Measurements from ENCODE around the gene SSRP1. TPM values are rescaled to one million over a fixed set of nuclear protein-coding genes. Genes with fewer than 3 reads are reported as not detected.
A peak's percentile ranks its signal among the peaks of the same experiment; 100 is the strongest.
"Not testable (repeated sequence)": the region's sequence is repeated elsewhere in the genome, so short reads cannot be mapped to it uniquely, and the experiment has no call there.

The SSRP1 gene
- total RNA-seq, 2 donors from 2014 or later, result 143 to 210 TPM

- ATAC-seq (no peak), DNase-seq (ENCODE audit: low spot score) (no peak)
- peaks cover 28 to 34% of the 10 kb centered on the region in 2 donors for H3K4me1 Mint-ChIP-seq (ENCODE audit: low read depth in 2 of 2)
- peaks cover 3 to 5% of the 10 kb centered on the region in 2 donors for H3K27me3 Mint-ChIP-seq
- no peaks in the 10 kb centered on the region for H3K36me3 Mint-ChIP-seq
- H3K4me3 Mint-ChIP-seq, result no peak overlapping the region
- no peaks in the 10 kb centered on the region for H3K9me3 Mint-ChIP-seq
- H3K27ac Mint-ChIP-seq, result no peak overlapping the region
These were observed 3.6 kb upstream of the SSRP1 start for GRCh38 chr11:57339328-57339727.

GRCh38 chr11:57338142-57338541 is 2.5 kb upstream of the SSRP1 start, which contains the start of gene P2RX3:
P2RX3 (plus strand) TSS chr11:57338352; CDS start chr11:57338551, 199 bp downstream.
- DNase-seq (ENCODE audit: low spot score) (no peak), ATAC-seq (no peak)
- no peaks in the 10 kb centered on the region for H3K36me3 Mint-ChIP-seq
- no peaks in the 10 kb centered on the region for H3K9me3 Mint-ChIP-seq
- H3K27ac Mint-ChIP-seq, result no peak within 1 kb of the TSS
- H3K27me3 Mint-ChIP-seq, result peaks cover 3 to 5% of the 10 kb centered on the region in 2 donors
- no peak within 1 kb of the TSS for H3K4me3 Mint-ChIP-seq
- H3K4me1 Mint-ChIP-seq (ENCODE audit: low read depth in 2 of 2), result peaks cover 37 to 41% of the 10 kb centered on the region in 2 donors

GRCh38 chr11:57336856-57337255 is 1.2 kb upstream of the SSRP1 start:
- H3K4me1 Mint-ChIP-seq (ENCODE audit: low read depth in 2 of 2), result peaks cover 41 to 42% of the 10 kb centered on the region in 2 donors
- not testable (repeated sequence) for ATAC-seq; H3K36me3 Mint-ChIP-seq; DNase-seq (ENCODE audit: low spot score); H3K27me3 Mint-ChIP-seq; H3K9me3 Mint-ChIP-seq
- H3K27ac Mint-ChIP-seq, result peak overlapping the region; percentile 91 to 94
- H3K4me3 Mint-ChIP-seq, result peak overlapping the region; percentile 99

GRCh38 chr11:57336111-57336666 is 497 bp upstream of the SSRP1 start:
- peaks cover 3 to 5% of the 10 kb centered on the region in 2 donors for H3K27me3 Mint-ChIP-seq
- no peaks in the 10 kb centered on the region for H3K9me3 Mint-ChIP-seq
- DNase-seq (ENCODE audit: low spot score) (no peak), ATAC-seq (peak in 1 of 2 donors; percentile 28)
- peak overlapping the region; percentile 99 for H3K4me3 Mint-ChIP-seq
- peaks cover 34 to 36% of the 10 kb centered on the region in 2 donors for H3K4me1 Mint-ChIP-seq (ENCODE audit: low read depth in 2 of 2)
- peak overlapping the region; percentile 91 to 94 for H3K27ac Mint-ChIP-seq
- H3K36me3 Mint-ChIP-seq, result peaks cover 4% of the 10 kb centered on the region

- Mint-ChIP-seq H3K27ac (peak overlapping the region; percentile 66 to 91), H3K4me1 (ENCODE audit: low read depth in 2 of 2) (peaks cover 25 to 34% of the 10 kb centered on the region in 2 donors)
These were observed 709 bp downstream of the SSRP1 start for GRCh38 chr11:57335023-57335342.

GRCh38 chr11:57332694-57333440 is 2.8 kb downstream of the SSRP1 start:
- Mint-ChIP-seq H3K36me3 (peaks cover 25% of the 10 kb centered on the region), H3K4me1 (ENCODE audit: low read depth in 2 of 2) (peaks cover 25 to 36% of the 10 kb centered on the region in 2 donors), H3K9me3 (no peaks in the 10 kb centered on the region), H3K27me3 (no peaks in the 10 kb centered on the region), H3K4me3 (peak overlapping the region; percentile 27), H3K27ac (peak overlapping the region in 1 of 2 donors; percentile 66)
- no peak for ATAC-seq
- DNase-seq (ENCODE audit: low spot score), result no peak

More at GRCh38 chr11:57335023-57335342, 709 bp downstream of the SSRP1 start:
- Mint-ChIP-seq H3K36me3 (peaks cover 16% of the 10 kb centered on the region), H3K9me3 (no peaks in the 10 kb centered on the region), H3K27me3 (no peaks in the 10 kb centered on the region), H3K4me3 (peak overlapping the region; percentile 99)
- DNase-seq (ENCODE audit: low spot score) (no peak), ATAC-seq (no peak)

- no peak for DNase-seq (ENCODE audit: low spot score)
- H3K36me3 Mint-ChIP-seq, result peaks cover 36% of the 10 kb centered on the region
- peaks cover 35 to 41% of the 10 kb centered on the region in 2 donors for H3K4me1 Mint-ChIP-seq (ENCODE audit: low read depth in 2 of 2)
- no peak for ATAC-seq
- no peak overlapping the region for H3K27ac Mint-ChIP-seq
- no peaks in the 10 kb centered on the region for H3K9me3 Mint-ChIP-seq
- H3K27me3 Mint-ChIP-seq, result no peaks in the 10 kb centered on the region
- no peak overlapping the region for H3K4me3 Mint-ChIP-seq
These were observed 4.0 kb downstream of the SSRP1 start for GRCh38 chr11:57331720-57332119.

- H3K36me3 Mint-ChIP-seq, result peaks cover 40% of the 10 kb centered on the region
- H3K9me3 Mint-ChIP-seq, result no peaks in the 10 kb centered on the region
- DNase-seq (ENCODE audit: low spot score) (no peak), ATAC-seq (no peak)
- no peak overlapping the region for H3K4me3 Mint-ChIP-seq
- H3K27ac Mint-ChIP-seq, result peak overlapping the region; percentile 48 to 79
- peaks cover 39 to 50% of the 10 kb centered on the region in 2 donors for H3K4me1 Mint-ChIP-seq (ENCODE audit: low read depth in 2 of 2)
- H3K27me3 Mint-ChIP-seq, result no peaks in the 10 kb centered on the region
These were observed 5.7 kb downstream of the SSRP1 start for GRCh38 chr11:57330029-57330428.

- DNase-seq (ENCODE audit: low spot score), result no peak
- Mint-ChIP-seq H3K27ac (peak overlapping the region; percentile 26 to 83), H3K9me3 (no peaks in the 10 kb centered on the region), H3K4me3 (peak overlapping the region; percentile 1), H3K36me3 (peaks cover 40% of the 10 kb centered on the region), H3K4me1 (ENCODE audit: low read depth in 2 of 2) (peaks cover 26 to 41% of the 10 kb centered on the region in 2 donors), H3K27me3 (no peaks in the 10 kb centered on the region)
- no peak for ATAC-seq
These were observed 8.0 kb downstream of the SSRP1 start for GRCh38 chr11:57327721-57328120.

GRCh38 chr11:57325735-57326048 is 10.0 kb downstream of the SSRP1 start:
- Mint-ChIP-seq H3K27ac (peak overlapping the region; percentile 83 to 95), H3K9me3 (no peaks in the 10 kb centered on the region), H3K27me3 (no peaks in the 10 kb centered on the region), H3K36me3 (peaks cover 31% of the 10 kb centered on the region), H3K4me3 (peak overlapping the region; percentile 89), H3K4me1 (ENCODE audit: low read depth in 2 of 2) (peaks cover 26 to 35% of the 10 kb centered on the region in 2 donors)
- ATAC-seq, result no peak
- DNase-seq (ENCODE audit: low spot score), result no peak

- H3K4me1 Mint-ChIP-seq (ENCODE audit: low read depth in 2 of 2), result peaks cover 26 to 32% of the 10 kb centered on the region in 2 donors
- DNase-seq (ENCODE audit: low spot score) (peak; percentile 92), ATAC-seq (peak; percentile 92 to 97)
- H3K27ac Mint-ChIP-seq, result peak within 1 kb of the TSS; percentile 83 to 95
- no peaks in the 10 kb centered on the region for H3K27me3 Mint-ChIP-seq
- H3K36me3 Mint-ChIP-seq, result peaks cover 26% of the 10 kb centered on the region
- no peaks in the 10 kb centered on the region for H3K9me3 Mint-ChIP-seq
- peak within 1 kb of the TSS; percentile 89 for H3K4me3 Mint-ChIP-seq
These were observed 10.6 kb downstream of the SSRP1 start, which contains the start of gene TNKS1BP1 for GRCh38 chr11:57324886-57325734. TNKS1BP1 (minus strand) TSS chr11:57324952; CDS start chr11:57321885, 3,067 bp downstream.

- Mint-ChIP-seq H3K4me3 (peak overlapping the region; percentile 89), H3K4me1 (ENCODE audit: low read depth in 2 of 2) (peaks cover 26 to 29% of the 10 kb centered on the region in 2 donors), H3K27ac (peak overlapping the region in 1 of 2 donors; percentile 83), H3K36me3 (peaks cover 20% of the 10 kb centered on the region), H3K27me3 (no peaks in the 10 kb centered on the region), H3K9me3 (no peaks in the 10 kb centered on the region)
- DNase-seq (ENCODE audit: low spot score) (no peak), ATAC-seq (no peak)
These were observed 11.4 kb downstream of the SSRP1 start for GRCh38 chr11:57324154-57324885.

GRCh38 chr11:57323855-57324153 is 11.9 kb downstream of the SSRP1 start:
- Mint-ChIP-seq H3K4me1 (ENCODE audit: low read depth in 2 of 2) (peaks cover 26 to 29% of the 10 kb centered on the region in 2 donors), H3K27ac (peak overlapping the region in 1 of 2 donors; percentile 56), H3K36me3 (peaks cover 18% of the 10 kb centered on the region), H3K9me3 (no peaks in the 10 kb centered on the region), H3K27me3 (no peaks in the 10 kb centered on the region), H3K4me3 (peak overlapping the region; percentile 89)
- no peak for DNase-seq (ENCODE audit: low spot score)
- no peak for ATAC-seq

Measured in natural killer cell treated with Interleukin-12 subunit alpha and Interleukin-12 subunit beta and Interleukin-15 and Interleukin-18, amount 100 ng/mL, for 72 hours (primary cell).